Eye (tissue), 1 donor: ENCODE results near the gene FNDC3B.
A peak's percentile ranks its signal among the peaks of the same experiment; 100 is the strongest.

Source experiments
- DNase-seq: peaks from one replicate; pipeline ENCODE4 v3.0.0-alpha.2; 2015

Gene FNDC3B

GRCh38 chr3:172138792-172139507 is 99.6 kb downstream of the FNDC3B start:
- DNase-seq = peak; percentile 37

- no peak for DNase-seq
Measured at GRCh38 chr3:172139528-172140276, 100.3 kb downstream of the FNDC3B start.

- DNase-seq = peak; percentile 32
Measured at GRCh38 chr3:172140499-172141391, 101.4 kb downstream of the FNDC3B start.

GRCh38 chr3:172142051-172142863 is 102.9 kb downstream of the FNDC3B start:
- DNase-seq = no peak

- no peak for DNase-seq
Measured at GRCh38 chr3:172142864-172143451, 103.6 kb downstream of the FNDC3B start.

- no peak for DNase-seq
Measured at GRCh38 chr3:172143739-172144497, 104.5 kb downstream of the FNDC3B start.

GRCh38 chr3:172144601-172145000 is 105.2 kb downstream of the FNDC3B start:
- DNase-seq = no peak

- no peak for DNase-seq
Measured at GRCh38 chr3:172145031-172145686, 105.8 kb downstream of the FNDC3B start.

- DNase-seq = no peak
Measured at GRCh38 chr3:172146349-172146748, 107.0 kb downstream of the FNDC3B start.

GRCh38 chr3:172147113-172147818 is 107.9 kb downstream of the FNDC3B start:
- no peak for DNase-seq

- DNase-seq = no peak
Measured at GRCh38 chr3:172148241-172148640, 108.9 kb downstream of the FNDC3B start.

GRCh38 chr3:172148702-172149565 is 109.6 kb downstream of the FNDC3B start:
- DNase-seq = no peak

- no peak for DNase-seq
Measured at GRCh38 chr3:172150268-172150667, 110.9 kb downstream of the FNDC3B start.

- DNase-seq = no peak
Measured at GRCh38 chr3:172150913-172151650, 111.7 kb downstream of the FNDC3B start.

GRCh38 chr3:172151651-172152649 is 112.6 kb downstream of the FNDC3B start:
- DNase-seq = no peak

- no peak for DNase-seq
Measured at GRCh38 chr3:172152874-172153273, 113.5 kb downstream of the FNDC3B start.

GRCh38 chr3:172153335-172153861 is 114.0 kb downstream of the FNDC3B start:
- DNase-seq = peak; percentile 77
